Activated T-helper 2 cell treated with anti-CD3 and anti-CD28 coated beads, Interferon-gamma antibody, Interleukin-2, Interleukin-4, amounts not matched to agents 10 μg/mL and 5 μg/mL and 100 μg/mL, durations not matched to agents 14 hours and 24 hours and 36 hours (primary cell): ENCODE measurements around the gene LDLRAD3. TPM values are rescaled to one million over a fixed set of nuclear protein-coding genes. Genes with fewer than 3 reads are reported as not detected.

Experiments
- DNase-seq: peaks from one replicate; pipeline ENCODE4 v3.0.0; 2021; ENCODE audit warnings: low spot score
- H3K27ac Mint-ChIP-seq: one replicate; pipeline ENCODE4 v1.8.0; 2021; ENCODE audit warnings: mixed read lengths
- H3K27me3 Mint-ChIP-seq: one replicate; pipeline ENCODE4 v1.8.0; 2021; ENCODE audit warnings: low read depth, mixed read lengths
- H3K36me3 Mint-ChIP-seq: one replicate; pipeline ENCODE4 v1.8.0; 2021; ENCODE audit warnings: low read depth, mixed read lengths
- H3K4me1 Mint-ChIP-seq: one replicate; pipeline ENCODE4 v1.8.0; 2021; ENCODE audit warnings: low read depth, mixed read lengths
- H3K4me3 Mint-ChIP-seq: one replicate; pipeline ENCODE4 v1.8.0; 2021; ENCODE audit warnings: low read depth, mild to moderate bottlenecking, moderate library complexity, mixed read lengths
- H3K9me3 Mint-ChIP-seq: one replicate; pipeline ENCODE4 v1.8.0; 2021; ENCODE audit warnings: mixed read lengths
- intact Hi-C: fragments of 100-400 bp; cut with micrococcal nuclease; formaldehyde crosslinking; loops from one replicate; pipeline ENCODE4 v1.15.1; 2023
- total RNA-seq: library from RNA; stranded (reverse); gene quantifications from 2 replicates; pipeline ENCODE4 v1.2.3, GENCODE V29; 2022

LDLRAD3 gene
- total RNA-seq, 1 donor from 2014 or later: 1.4 TPM

DNA sequence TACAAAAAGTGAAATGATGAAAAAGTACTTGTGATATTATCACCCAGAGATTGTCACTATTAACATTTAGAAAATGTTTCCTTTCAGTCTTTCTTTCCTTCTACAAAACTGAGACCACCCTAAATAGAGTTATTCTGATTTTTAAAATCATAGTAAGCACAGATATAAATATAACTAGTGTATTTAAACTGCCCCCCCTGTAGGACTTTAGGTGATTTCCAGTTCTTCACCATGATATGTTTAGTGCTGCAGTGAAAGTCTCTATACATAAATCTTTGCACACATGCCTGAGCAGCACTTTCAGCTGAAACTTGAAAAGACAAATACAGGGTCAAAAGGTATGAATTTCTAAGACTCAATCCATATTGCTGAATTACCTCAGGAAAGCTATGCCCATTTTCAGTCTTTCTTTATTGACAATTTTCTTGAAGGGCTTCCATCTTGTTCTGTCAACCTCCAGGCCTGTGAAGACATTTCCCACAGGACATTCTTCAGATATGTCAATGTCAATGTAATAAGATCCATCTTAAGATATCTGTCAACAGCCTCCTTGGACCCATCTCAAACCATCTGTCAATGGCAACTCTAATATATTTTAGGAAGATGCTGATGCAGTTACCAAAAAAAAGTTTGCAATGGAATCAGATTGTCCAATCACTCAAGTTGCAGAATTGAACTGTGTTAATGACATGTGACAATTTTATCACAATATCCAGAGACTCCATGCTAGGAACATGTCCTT lies 30.8 kb upstream of the LDLRAD3 start:
- intact Hi-C loops: no loop called here
- H3K9me3 Mint-ChIP-seq: no peaks in the 10 kb centered on the region
- H3K36me3 Mint-ChIP-seq: no peaks in the 10 kb centered on the region
- peaks cover 5% of the 10 kb centered on the region for H3K27me3 Mint-ChIP-seq
- peaks cover 8% of the 10 kb centered on the region for H3K4me1 Mint-ChIP-seq
- no peak overlapping the region for H3K4me3 Mint-ChIP-seq
- no peak for DNase-seq
- no peak overlapping the region for H3K27ac Mint-ChIP-seq

DNA sequence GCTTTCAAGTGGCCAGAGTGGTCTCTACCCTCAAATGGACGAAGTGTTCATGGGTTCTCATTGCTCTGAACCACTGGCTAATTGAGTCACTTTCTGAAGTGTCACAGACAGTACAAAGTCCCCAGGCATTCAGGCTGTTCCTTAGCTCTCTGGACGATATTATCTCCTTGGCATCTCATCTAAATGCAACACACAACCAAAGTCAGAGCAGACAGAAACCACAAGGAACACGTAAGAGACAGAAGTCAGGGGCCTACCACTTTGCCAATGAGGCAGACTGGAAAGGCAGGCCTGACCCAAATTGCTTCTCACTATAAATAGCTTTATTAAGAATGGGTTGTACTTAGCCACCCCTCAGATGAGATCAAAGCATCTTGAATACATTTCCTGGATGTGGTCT lies 29.0 kb upstream of the LDLRAD3 start:
- Mint-ChIP-seq H3K27ac (no peak overlapping the region), H3K36me3 (no peaks in the 10 kb centered on the region), H3K27me3 (peaks cover 10% of the 10 kb centered on the region), H3K9me3 (no peaks in the 10 kb centered on the region), H3K4me1 (peaks cover 5% of the 10 kb centered on the region), H3K4me3 (no peak overlapping the region)
- intact Hi-C loops: no loop called here
- DNase-seq: no peak

DNA sequence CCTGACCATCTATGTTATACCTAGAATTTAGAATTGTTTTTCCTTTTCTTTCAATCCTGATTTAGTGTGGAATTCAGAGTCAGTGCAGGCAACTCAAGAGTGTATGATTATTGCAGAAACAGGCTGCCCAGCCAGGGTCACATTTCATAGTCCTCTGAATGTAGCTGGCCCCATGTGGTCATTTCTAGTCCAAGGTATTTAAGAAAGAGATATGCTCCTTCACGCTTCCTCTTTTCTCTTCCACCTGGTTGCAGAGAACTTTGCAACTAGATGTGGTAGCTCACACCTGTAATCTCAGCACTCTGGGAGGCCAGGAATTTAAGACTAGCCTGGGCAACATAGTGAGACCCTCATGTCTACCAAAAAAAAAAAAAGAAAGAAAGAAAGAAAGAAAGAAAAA lies 27.6 kb upstream of the LDLRAD3 start:
- no peak overlapping the region for H3K4me3 Mint-ChIP-seq
- H3K27ac Mint-ChIP-seq: no peak overlapping the region
- no peak for DNase-seq
- H3K4me1 Mint-ChIP-seq: peaks cover 5% of the 10 kb centered on the region
- no peaks in the 10 kb centered on the region for H3K9me3 Mint-ChIP-seq
- intact Hi-C loops: no loop called here
- H3K27me3 Mint-ChIP-seq: peaks cover 7% of the 10 kb centered on the region
- no peaks in the 10 kb centered on the region for H3K36me3 Mint-ChIP-seq

DNA sequence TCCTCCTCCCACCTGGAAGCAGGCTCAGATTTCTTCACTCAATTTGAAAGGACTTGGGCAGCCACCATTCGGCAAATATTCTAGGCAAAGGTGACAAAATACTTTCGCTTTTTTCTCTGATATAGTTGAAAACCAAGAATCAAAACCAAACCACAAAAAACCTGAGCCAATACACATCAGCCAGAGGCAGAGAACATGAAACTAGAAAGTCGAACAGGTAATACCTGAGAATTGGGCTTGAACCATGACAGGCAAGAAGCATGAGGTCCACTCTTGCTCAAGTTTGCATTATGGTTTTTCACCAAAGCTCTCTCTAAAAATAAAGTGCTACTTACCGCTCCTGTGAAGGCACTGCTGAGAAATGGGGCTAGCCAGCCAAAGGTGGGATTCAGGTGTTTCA lies 26.2 kb upstream of the LDLRAD3 start:
- Mint-ChIP-seq H3K9me3 (no peaks in the 10 kb centered on the region), H3K27ac (no peak overlapping the region), H3K27me3 (peaks cover 7% of the 10 kb centered on the region), H3K4me3 (no peak overlapping the region), H3K36me3 (no peaks in the 10 kb centered on the region), H3K4me1 (no peaks in the 10 kb centered on the region)
- DNase-seq: no peak
- intact Hi-C loops: no loop called here

DNA sequence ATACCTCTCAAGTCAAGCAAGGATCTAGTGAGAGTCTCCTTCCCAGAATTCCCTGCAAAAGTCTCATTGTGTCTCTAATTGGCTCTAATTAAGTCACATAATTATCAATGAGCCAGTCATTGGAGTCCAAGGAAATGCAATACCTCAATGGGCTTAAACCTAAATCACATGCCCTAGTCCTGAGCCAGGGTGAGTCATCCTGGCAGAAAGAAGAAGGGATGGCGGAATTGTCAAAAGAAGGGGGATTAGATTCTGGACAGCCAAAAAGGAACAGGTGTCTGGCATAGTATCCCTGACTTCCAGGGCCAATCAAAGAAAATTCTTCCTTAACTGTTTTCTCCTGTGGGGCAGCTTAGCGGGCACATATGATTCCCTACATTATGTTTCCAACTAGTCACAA lies 25.1 kb upstream of the LDLRAD3 start:
- DNase-seq: no peak
- H3K4me1 Mint-ChIP-seq: no peaks in the 10 kb centered on the region
- H3K9me3 Mint-ChIP-seq: no peaks in the 10 kb centered on the region
- peaks cover 10% of the 10 kb centered on the region for H3K27me3 Mint-ChIP-seq
- intact Hi-C loops: no loop called here
- no peak overlapping the region for H3K4me3 Mint-ChIP-seq
- H3K27ac Mint-ChIP-seq: no peak overlapping the region
- H3K36me3 Mint-ChIP-seq: no peaks in the 10 kb centered on the region

DNA sequence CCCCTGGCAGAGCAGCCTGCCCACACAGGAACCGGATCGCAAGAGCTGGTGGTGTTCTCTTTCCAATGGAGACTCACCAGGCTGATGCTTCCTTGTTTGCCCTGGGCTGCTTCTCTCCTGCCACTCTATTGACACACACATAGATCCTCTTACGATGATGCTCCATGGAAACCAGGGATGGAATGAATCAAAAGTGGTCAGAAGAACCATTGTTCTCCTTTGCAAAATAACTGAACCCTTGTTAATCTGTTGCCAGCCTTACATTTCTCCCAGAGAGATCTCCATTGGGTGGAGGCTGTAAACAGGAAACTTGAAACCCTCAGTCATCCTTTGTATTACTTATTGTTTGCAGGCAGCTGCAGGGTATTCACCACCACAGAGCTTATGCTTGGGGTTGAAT lies 24.6 kb upstream of the LDLRAD3 start:
- H3K36me3 Mint-ChIP-seq: no peaks in the 10 kb centered on the region
- intact Hi-C loops: no loop called here
- H3K27ac Mint-ChIP-seq: no peak overlapping the region
- H3K4me1 Mint-ChIP-seq: no peaks in the 10 kb centered on the region
- no peak overlapping the region for H3K4me3 Mint-ChIP-seq
- peaks cover 10% of the 10 kb centered on the region for H3K27me3 Mint-ChIP-seq
- no peaks in the 10 kb centered on the region for H3K9me3 Mint-ChIP-seq
- DNase-seq: no peak

DNA sequence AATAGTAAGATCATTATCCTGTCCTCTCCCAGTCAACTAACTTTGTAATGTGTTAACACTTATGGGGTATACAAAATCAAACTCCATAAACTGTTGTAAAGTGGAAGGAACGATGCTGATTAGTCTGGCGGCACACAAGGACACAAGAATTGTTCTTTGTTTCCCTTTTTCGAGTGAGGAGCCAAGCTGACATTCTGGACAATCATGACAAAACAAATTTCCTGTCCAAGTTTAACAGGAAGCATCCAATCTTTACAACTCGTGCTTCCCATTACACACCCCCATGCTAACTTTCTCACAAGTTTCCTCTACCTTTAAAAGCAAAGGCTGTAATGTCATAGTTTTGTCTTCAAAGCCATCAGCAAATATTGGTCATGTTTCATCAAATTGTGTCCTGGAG lies 20.4 kb upstream of the LDLRAD3 start:
- no peaks in the 10 kb centered on the region for H3K9me3 Mint-ChIP-seq
- H3K27ac Mint-ChIP-seq: no peak overlapping the region
- intact Hi-C loops: no loop called here
- no peak overlapping the region for H3K4me3 Mint-ChIP-seq
- H3K4me1 Mint-ChIP-seq: no peaks in the 10 kb centered on the region
- H3K36me3 Mint-ChIP-seq: no peaks in the 10 kb centered on the region
- peaks cover 8% of the 10 kb centered on the region for H3K27me3 Mint-ChIP-seq
- no peak for DNase-seq

DNA sequence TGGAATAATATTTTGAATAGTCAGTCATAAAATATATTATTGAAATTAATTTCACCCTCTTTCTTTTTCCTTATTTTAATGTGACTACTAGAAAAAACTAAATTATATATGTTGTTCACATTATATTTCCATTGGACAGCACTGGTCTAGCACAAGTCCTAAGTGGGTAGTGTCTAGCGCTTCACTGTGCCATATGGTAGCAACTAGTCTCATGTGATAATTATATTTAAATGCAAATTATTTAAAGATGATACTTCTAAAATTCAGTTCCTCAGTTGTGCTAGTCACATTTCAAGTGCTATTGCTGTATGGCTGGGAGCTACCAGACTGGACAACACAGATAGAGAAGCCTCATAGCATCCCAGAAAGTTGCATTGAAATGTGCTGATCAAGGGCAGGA lies 19.1 kb upstream of the LDLRAD3 start:
- Mint-ChIP-seq H3K9me3 (no peaks in the 10 kb centered on the region), H3K27ac (no peak overlapping the region), H3K4me1 (no peaks in the 10 kb centered on the region), H3K36me3 (no peaks in the 10 kb centered on the region), H3K27me3 (peaks cover 4% of the 10 kb centered on the region), H3K4me3 (no peak overlapping the region)
- intact Hi-C loops: no loop called here
- DNase-seq: no peak

DNA sequence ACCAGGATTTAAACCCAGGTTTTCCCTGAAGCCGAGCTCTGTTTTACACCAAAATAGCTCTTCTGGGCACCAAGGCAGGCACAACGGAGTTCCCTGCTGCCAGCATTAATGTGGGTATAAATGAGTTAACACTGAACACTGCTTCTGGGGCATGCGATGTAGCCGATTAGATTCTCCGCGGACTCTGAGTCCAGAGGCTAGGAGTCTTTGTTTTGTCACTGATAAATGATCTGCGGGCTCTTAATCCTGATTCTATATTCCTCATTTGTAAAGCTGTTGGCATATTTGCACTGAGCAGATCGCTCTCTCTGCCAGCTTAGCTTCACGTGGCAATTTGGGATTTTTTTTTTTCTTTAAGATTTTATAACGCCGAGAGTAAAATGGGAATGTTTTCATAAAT lies 16.8 kb upstream of the LDLRAD3 start:
- Mint-ChIP-seq H3K9me3 (no peaks in the 10 kb centered on the region), H3K36me3 (no peaks in the 10 kb centered on the region), H3K27ac (no peak overlapping the region), H3K4me1 (no peaks in the 10 kb centered on the region), H3K4me3 (no peak overlapping the region), H3K27me3 (peaks cover 4% of the 10 kb centered on the region)
- no peak for DNase-seq
- intact Hi-C loops: no loop called here

DNA sequence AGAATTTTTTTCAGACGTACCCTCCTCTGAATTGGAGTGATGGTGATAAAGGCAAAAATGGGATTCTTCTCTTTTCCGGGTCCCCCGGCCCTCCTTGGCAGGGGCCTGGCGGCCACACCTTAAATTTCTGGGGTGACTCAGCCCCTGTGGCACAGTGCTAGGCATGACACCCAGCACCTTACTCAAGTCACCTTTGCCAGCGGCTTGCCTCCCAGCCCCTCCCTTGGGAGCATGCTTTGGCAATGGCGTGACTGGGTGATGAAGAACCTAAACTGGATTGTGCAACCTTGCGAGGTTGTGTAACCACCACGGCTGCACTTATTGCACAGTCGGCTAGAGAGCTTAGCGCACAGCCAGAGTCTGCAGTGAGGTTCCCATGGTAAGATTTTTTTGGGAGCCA lies 16.2 kb upstream of the LDLRAD3 start:
- Mint-ChIP-seq H3K4me3 (no peak overlapping the region), H3K36me3 (no peaks in the 10 kb centered on the region), H3K27ac (no peak overlapping the region), H3K27me3 (peaks cover 4% of the 10 kb centered on the region), H3K4me1 (peaks cover 1% of the 10 kb centered on the region), H3K9me3 (no peaks in the 10 kb centered on the region)
- intact Hi-C loops: no loop called here
- DNase-seq: no peak

DNA sequence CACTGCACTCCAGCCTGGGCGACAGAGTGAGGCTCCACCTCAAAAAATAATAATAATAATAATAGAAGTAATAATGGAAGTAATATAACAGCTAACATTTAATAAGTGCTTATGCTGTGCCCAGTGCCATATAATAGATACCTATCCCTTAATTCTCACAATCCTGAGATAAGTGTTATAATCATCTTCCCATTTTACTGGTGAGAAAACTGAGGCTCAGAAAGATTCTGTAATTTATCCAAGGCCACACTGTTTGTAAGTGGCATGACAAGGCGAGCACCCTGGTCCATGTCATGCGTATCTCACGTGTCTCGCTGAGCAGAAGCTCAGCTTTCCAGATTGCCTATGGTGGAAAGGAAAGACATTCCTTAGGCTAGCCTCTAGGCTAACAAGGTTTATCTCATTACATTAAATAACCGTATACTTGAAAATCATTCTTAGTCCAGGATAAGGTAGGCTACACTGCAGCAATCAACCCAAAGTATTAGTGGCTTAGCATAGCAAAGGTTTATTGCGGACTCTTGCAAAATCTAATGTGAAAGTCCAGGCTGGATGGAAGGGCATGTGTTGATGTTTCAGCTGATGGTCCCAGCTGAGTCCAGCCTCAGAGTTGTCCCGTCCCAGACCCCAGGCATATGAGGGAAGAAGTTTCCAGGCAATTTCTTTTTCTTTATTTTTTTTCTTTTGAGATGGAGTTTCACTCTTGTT lies 15.0 kb upstream of the LDLRAD3 start:
- Mint-ChIP-seq H3K9me3 (no peaks in the 10 kb centered on the region), H3K4me1 (peaks cover 4% of the 10 kb centered on the region), H3K4me3 (no peak overlapping the region), H3K36me3 (no peaks in the 10 kb centered on the region), H3K27me3 (peaks cover 4% of the 10 kb centered on the region), H3K27ac (no peak overlapping the region)
- intact Hi-C loops: no loop called here
- DNase-seq: no peak

DNA sequence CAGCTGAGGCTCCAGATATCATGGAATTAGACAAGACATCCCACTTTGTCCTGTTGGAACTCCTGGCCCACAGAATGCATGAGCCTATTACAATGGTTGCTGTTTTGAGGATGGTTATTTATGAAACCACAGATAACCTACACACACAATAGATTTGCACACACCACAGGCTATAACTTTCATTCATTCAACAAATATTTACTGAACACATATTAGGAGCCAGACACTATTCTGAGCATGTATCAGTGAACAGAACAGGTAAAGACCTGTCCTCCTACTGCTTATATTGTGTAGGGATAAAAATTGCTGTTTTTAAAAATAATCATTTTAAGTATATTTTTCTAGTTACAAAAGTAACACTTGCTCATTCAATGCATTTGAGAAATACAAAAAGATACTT lies 13.4 kb upstream of the LDLRAD3 start:
- H3K36me3 Mint-ChIP-seq: no peaks in the 10 kb centered on the region
- intact Hi-C loops: no loop called here
- peaks cover 4% of the 10 kb centered on the region for H3K27me3 Mint-ChIP-seq
- no peak for DNase-seq
- no peak overlapping the region for H3K4me3 Mint-ChIP-seq
- H3K9me3 Mint-ChIP-seq: no peaks in the 10 kb centered on the region
- no peak overlapping the region for H3K27ac Mint-ChIP-seq
- H3K4me1 Mint-ChIP-seq: peaks cover 4% of the 10 kb centered on the region

DNA sequence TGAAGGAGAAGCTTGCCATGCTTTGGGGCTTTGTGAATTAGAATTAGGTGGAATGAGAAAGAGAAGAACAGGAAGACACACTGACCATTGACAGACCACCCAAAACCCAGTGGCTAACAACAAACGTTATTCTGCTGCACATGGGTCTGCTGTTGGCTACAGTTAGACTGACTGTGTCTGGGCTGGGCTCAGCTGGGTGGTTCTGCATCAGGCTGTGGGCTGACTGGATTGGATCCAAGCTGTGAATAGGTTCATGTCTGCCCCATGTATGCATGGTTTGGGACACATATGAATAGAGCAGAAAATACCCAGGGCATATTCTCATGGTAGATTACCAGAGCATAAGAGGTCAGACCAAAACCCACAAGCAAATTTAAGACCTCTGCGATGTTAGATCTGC lies 11.7 kb upstream of the LDLRAD3 start:
- no peak for DNase-seq
- intact Hi-C loops: no loop called here
- peaks cover 4% of the 10 kb centered on the region for H3K4me1 Mint-ChIP-seq
- H3K36me3 Mint-ChIP-seq: no peaks in the 10 kb centered on the region
- peaks cover 8% of the 10 kb centered on the region for H3K27me3 Mint-ChIP-seq
- no peak overlapping the region for H3K4me3 Mint-ChIP-seq
- H3K9me3 Mint-ChIP-seq: no peaks in the 10 kb centered on the region
- H3K27ac Mint-ChIP-seq: no peak overlapping the region
